Right kidney (tissue), 9 donors: ENCODE data around the gene SIRPD.
"Not testable (repeated sequence)": the region's sequence is repeated elsewhere in the genome, so short reads cannot be mapped to it uniquely, and the experiment has no call there.

ENCODE experiments used
- DNase-seq: peaks from one replicate; pipeline ENCODE4 v3.0.0-alpha.2; 2016
- long read RNA-seq, 8 donors: transcript quantifications; one replicate each; lab custom pipeline, GENCODE V29; 2026

Gene SIRPD
- long read RNA-seq, donor 1 = 0 reads
- long read RNA-seq, donor 2 = 0 reads
- long read RNA-seq, donor 3 = 0 reads
- long read RNA-seq, donor 4 = 0 reads
- long read RNA-seq, donor 5 = 0 reads
- long read RNA-seq, donor 6 = 0 reads
- long read RNA-seq, donor 7 = 0 reads
- long read RNA-seq, donor 8 = 0 reads

DNA sequence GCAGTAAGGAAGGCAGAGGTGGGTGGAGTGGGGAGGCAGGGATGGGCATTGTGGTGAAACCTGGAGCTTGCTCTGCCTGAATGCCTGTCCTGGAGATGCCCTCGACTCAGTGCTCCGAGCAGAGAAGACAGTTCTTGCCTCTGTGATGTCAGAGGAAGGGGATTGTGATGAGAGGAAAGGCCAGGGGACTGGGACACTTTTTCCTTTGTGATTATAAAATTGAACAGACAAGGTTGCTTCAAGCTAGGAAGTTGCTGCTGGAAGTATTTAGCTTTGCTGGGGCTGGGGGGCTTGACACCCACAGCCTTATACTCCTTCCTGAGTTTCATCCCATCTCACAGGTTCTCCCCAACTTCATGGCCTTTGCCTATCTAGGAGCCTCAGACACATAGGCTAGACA, at the start of gene SIRPD:
Gene SIRPD, minus strand, starts transcription at position 101 of the 400 bp plus-strand sequence. Its CDS starts 52 bp downstream, at position 49.
- DNase-seq = no peak

DNA sequence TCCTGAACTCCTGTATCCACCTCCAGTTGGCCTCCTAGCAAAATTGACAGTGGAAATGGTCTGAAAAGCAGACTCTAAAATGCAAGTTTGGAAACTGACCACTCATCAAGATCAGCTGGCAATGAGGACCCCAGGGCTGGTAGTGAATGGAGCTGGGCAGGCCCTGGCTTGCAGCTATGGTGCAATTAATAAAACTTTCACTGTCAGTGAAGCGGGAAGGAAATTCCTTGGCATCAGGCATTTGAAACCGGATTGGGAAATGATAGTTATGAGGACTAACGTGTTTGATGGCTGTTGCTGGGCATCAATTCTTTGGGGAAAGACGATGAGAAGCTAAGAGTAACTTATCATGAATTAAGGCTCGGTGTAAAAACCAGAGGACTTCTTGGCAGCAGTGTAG, 43.2 kb upstream of the SIRPD start:
- DNase-seq = no peak

DNA sequence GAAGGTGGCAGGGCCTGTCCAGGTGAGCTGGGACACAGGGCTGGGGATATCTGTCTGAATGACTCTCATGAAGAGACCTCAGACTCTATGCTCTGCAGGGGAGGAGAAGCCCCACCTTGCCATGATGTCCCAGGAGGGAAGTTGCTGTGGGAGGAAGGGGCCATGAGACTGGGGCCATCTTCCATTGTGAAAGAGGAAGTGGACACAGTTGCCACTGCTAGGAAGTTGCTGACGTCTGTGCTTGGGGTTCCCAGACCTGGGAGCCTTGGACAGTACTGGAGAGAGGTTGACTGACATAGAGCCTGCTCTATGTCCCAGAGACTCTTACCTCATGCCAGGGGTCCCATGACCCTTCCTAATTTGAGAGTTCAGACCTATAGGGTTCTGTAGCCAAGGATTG, 37.8 kb upstream of the SIRPD start:
- DNase-seq = no peak

DNA sequence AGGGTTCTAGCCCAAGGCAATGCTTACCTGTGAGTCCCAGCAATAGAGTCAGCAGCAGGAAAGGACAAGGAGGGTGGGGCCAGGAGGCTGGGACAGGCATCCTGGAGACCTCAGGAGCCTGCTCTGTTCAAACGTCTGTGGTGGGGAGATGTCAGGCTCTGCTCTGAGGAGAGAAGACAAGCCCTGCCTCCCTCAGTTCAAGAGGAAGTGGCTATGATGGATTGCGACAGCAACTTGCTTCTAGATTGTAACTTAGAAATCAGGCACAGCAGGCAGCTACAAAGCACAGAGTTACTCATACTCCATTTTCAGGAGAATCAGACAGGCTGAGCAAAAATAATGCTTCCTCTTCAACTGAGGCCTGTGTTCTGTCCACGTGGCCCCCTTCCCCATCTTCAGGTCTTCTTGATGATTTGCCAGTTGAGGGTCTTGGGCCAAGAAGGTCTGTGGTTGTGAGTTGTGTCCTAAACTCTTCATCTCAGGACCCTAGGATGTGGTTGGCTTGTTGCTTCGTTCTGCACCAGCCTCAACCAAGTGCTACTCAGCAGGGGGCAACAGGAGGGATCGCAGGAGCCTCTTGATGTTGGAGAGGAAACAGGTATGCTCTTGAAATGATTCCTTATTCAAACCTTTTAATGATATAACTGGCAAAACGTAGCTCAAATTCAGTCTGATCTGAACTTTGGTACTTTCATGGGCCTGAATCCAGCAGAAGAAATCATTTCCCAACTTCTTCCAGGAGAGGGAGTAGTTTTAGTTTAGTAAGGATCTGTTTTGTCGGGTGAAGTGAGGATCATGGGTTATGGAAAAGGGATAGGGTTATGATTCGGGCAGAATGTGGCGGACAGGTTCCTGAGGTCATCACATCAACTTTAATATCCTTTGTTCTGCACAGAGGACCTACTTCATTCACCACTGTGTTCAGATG, 31.3 kb upstream of the SIRPD start:
- DNase-seq = no peak

DNA sequence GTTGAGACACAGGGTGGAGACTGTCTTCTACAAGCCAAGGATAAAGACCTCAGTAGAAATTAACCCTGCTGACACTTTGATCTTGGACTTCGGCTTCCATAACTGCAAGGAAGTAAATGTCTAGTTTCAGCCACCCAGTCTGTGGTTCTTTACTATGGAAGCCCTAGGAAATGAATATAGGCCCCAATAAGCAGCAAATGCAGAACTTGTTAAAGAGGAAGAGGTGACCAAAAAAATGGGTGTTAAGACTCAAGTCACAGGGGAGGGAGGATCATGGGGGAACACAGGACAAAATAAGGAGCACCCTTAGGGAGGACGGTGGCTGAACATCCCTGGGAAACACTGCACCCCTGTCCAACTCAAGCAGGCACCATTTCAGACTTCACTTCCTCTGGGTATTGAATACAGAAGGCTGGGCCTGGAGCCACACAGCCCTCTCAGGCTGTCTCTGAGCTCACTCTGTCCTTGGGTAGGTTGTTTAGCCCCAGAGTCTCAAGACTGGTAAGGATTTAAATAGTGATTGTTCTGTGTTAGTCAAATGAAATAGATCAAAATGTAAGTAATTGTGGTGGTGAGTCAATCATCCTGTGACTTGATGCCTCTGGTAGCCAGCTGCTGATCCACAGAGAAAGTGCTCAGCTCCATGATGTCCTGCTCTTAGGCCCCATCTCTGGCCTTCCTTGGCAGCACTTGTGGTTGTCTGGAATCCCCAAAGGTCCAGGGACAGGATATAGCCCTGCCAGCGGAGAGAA, 30.5 kb upstream of the SIRPD start:
- DNase-seq = no peak

DNA sequence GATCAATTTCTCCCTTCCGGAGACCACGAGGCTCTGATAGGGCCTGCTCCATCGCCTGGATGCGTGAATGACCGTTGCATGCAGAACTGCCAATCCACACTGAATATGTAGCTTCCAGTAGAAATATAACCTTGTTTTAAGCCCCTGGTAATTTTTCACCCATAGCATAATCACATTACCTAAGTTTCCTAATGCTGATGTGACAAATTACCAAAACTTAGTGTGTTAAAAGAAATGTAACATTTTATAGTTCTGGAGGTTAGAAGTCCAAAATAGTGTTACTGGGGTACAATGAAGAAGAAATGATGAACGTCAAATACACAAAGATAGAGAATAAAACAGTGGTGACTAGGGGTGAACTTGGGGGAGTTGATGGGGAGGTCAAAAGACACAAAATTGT, 22.0 kb upstream of the SIRPD start:
- no peak for DNase-seq

DNA sequence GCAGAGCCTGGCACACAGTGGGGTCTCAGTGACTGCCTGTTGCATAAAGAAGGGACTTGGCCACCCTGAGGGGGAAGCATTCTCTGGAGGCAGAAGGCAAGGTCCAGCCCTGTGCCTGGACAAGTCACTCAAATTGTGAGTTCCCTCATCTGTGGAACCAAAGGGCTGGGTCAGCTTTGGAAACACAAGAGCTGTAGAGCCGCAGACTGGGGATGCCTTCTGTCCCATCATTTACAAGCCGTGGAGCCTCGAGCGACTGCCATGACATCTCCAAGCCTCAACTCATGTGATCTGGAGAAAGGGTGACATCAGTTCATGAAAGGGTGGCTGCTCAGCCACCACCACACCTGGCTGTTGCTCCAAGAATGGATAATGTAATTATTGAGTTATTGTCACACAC, 20.4 kb upstream of the SIRPD start:
- DNase-seq = no peak

DNA sequence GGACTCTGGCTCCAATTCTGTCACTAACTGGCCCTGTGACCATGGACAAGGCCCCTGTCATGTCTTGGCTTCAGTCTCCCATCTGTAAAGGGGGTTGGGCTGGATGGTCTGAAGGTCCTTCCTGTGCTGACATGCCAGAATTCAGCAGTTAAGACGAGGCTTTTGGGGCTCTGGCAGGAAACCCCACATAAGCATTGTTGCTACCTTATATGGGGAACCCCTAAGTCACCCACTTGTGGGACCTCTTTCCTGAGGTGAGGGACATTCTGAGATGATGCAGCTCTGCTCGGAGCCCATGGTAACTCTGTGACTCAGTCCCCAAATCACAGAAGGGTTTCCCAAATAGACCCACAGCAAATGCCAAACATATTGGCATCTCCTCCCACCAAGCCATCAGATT, 19.8 kb upstream of the SIRPD start:
- DNase-seq = not testable (repeated sequence)

DNA sequence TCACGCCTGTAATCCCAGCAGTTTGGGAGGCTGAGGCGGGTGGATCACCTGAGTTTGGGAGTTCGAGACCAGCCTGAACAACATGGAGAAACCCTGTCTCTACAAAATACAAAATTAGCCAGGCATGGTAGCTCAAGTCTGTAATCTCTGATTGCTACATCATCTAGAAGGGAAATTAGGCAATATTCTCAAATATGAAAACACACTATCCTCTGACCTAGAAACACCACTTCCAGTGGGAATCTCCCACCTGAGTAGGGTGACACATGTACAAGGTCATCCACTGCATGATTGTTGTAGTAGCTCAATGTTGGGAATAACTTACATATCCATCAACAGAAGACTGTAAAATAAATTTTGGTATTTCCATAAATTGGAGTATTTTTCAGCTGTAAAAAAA, 19.1 kb upstream of the SIRPD start:
- DNase-seq = no peak

DNA sequence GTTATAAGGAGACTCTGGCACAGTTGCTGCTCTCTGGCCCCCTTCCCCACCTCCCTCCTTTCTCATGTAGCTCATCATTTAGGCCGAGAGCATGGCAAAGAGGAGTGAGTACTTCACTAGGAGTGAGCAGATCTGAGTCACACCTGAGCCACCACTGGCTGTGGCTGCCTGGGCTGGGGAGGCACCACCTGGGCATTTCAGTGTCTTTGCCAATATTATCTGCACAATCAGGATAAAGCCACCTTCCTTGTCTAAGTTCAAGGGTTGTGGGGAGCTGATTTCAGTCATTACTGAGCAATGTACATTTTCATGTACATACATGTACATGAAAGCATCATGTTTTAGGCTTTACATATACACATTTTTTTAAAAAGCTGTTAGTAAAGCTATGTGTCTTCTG, 18.5 kb upstream of the SIRPD start:
- not testable (repeated sequence) for DNase-seq

DNA sequence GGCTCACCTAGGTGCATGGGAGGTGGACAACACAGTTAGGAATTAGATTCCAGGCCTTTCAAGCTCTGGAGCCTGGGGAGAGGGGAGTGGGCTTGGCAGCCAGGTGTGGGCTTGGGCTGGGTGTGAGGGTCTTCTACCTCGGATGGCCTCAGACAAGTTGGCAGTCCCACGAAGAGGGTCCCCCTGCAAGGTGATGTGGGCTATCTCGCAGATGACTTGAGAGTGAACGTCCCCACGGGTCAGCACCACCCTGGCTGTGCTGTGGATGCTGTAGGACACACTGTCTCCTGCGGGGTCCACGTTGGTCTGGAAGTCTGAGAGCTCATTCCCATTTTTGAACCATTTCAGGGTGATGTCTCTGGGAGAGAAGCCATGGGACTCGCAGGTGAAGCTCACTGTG, 14.1 kb upstream of the SIRPD start:
- DNase-seq = not testable (repeated sequence)

DNA sequence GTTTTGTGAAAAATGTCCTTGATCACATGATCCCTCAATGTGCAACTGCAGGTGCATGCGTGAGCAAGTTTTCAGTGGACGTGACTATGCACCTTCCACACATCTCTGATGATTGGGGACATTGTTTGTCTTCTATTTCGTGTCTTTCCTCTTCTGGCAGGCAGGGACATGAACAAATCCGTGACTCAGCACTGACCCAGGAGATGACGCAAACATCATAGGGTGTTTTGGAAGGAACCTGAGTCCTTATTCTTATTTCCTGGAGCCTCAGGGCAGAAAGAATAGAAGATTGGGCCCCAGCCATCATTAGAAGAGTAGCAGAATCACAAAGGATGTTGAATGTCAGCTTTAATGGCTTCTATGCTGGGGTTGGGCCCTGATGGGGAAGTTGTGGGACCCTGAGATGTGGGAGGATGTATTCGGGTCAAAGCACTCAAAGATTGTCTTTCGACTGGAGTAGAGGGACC, 11.9 kb upstream of the SIRPD start:
- DNase-seq = no peak

DNA sequence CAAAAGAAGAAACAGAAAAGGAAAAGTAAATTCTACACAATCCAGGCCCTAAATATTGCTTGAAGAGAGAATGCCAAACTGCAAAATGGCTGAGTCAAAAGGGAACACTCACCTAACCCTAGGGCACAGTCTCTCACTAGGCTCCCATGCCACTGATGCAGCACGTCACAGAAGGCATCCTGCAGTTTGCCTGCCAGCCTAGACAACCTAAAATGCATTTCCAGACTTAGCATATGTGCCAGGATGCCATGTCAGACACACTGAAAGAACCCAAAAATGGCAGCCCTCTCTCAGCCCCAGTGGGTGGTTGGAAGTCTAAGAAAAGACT, 10.6 kb upstream of the SIRPD start:
- DNase-seq = no peak

DNA sequence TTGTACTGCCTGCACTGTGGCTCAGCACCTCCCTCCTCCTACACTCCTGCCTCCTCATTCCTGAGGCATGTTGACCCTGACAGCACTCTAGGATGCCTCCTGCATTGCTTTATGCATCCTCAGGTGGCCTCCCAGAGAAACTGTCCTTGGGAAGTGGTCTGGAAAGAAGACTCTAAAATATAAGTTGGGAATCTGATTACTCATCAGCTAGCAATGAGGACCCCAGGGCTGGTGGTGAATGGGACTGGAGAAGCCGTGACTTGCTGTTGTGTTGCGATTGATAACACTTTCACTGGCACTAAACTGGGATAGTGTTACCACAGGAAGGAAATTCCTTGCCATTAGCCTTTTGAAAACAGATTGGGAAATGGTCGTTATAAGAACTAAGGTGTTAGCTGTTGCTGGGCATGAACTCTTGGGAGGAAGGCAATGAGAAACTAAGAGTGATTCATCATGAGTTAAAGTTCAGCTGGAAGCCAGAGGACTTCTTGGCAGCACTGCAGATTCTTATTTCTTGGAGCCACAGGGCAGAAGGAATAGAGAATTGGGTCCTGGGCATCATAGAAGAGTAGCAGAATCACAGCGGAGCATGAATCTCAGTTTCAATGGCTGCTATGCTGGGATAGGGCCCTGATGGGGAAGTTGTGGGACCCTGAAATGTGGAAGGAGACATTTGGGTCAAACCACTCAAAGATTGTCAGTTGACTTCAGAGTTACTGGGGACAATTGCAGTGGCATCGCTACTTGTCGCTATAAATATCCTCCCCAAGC, 10.1 kb upstream of the SIRPD start:
- DNase-seq = no peak

DNA sequence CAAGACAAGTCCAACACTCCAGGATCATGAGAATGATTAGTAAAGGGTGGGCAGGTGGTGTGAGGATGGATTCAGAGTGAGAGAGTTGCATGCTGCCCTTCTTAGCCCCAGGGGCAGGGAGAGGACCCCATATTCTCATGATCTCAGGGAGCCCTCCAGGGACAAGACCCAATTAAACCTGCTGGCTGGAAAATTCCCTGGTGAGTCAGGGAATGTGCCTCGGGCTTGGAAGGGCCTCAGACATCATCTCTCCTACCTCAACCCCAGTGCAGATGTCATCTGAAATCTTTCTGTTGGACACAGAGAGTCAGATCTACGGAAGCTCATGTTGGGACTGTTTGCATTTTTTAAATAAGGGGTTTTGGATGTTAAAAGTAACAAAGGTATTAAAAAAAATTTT, 9.2 kb upstream of the SIRPD start:
- DNase-seq = no peak

DNA sequence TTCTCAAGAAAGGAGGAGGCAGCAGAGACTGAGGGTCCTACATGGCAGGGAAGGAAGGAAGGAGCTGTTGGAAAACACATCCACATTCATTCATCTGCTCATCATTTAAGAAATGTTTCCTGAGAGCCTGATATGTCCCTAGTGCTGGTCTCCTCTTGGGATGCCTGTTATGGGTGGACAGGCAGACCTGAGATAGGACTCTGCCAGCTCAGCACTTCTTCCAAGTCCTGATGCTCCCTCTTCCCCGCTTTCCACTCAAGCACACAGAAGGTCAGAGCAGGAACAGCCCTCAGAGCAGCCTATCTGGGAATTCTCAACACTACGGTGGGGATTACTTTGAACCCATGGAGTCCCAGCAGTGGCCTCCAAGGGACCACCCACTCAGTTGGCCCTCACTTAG, 8.0 kb upstream of the SIRPD start:
- no peak for DNase-seq

DNA sequence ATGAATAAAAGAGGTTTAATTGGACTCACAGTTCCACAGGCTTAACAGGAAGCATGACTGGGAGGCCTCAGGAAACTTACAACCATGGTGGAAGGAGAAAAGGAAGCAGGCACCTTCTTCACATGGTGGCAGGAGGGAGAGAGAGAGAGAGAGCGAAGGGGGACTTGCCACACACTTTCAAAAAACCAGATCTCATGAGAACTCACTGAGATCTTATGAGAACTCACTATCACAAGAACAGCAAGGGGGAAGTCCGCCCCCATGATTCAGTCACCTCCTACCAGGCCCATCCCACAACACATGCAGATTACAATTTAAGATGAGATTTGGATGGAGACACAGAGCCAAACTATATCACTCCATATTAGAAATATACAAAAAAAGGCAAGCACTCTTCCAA, 6.1 kb upstream of the SIRPD start:
- no peak for DNase-seq

DNA sequence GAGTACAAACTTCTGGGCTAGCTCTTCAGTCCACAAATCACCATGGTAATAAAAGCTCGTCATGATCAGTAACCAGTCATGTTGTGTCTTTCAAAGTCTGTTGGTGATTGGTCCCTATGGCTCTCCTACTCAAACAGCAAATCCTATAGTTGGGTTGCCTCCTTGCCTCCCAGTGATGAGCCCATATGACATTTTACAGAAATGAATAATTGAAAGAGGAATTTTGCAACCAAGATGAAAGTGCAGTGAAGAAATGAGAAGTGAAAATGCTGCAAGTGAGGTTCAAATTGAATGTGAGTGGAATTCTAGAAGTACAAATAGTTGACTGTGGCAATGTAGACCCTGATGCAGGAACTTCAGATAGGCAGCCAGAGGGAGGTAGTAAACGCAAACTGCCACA, 5.1 kb upstream of the SIRPD start:
- DNase-seq = no peak

DNA sequence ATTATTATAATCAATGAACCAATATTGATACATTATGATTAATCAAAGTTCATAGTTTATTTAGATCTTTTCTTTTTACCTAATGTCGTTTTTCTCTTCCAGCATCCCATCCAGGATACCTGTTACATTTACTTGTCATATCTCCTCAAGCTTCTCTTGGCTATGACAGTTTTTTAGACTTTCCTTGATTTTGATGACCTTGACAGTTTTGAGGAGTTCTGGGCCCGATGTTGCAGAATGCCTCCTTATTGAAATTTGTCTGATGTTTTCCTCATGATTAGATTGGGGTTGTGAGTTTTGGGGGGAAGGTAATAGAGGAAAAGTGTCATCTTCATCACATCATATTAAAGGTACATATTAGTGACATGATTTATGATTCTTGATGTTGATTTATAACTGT, 3.8 kb upstream of the SIRPD start:
- DNase-seq = no peak

DNA sequence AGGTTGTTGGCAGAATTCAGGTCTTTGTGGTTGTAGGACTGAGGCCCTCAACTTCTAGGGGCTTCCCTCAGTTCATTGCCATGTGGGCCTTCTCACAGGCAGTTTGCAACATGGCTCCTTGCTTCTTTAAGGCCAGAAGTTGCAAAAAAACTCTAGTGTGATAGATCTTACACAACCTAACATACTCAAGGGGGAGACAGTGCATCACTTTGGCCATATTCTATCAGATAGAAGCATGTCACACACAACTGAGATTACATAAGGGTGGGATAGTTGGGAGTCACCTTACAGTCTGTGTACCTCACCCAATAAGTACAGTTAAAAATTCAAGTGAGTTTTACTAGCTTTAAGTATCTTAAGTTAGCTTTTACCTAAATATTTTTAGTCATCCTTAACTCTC, 1.6 kb downstream of the SIRPD start:
- DNase-seq = no peak

DNA sequence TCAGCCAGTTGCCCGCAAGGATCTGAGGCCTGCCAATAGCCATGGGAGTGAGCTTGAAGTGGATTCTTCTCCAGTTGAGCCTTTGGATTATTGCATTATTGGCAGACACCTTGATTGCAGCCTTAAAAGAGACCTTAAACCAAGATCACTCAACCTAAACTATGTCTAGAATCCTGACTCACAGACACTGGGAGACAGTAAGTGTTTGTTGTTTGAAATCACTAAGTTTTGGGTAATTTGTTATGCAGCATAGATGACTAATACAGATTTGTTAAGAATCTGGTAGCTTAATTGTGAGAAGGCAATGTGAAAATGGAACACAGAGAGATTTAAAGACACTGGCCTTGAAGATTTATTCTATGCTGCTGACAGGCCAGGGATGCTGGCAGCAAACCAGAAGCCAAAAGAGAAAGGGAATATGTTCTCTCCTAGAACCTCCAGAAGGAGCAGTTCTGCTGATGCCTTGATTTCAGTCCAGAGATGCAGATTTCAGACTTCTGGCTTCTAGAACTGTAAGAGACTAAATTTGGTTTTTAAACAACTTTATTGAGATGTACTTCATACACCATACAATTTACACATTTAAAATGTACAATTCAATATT, 17.6 kb downstream of the SIRPD start:
- no peak for DNase-seq

DNA sequence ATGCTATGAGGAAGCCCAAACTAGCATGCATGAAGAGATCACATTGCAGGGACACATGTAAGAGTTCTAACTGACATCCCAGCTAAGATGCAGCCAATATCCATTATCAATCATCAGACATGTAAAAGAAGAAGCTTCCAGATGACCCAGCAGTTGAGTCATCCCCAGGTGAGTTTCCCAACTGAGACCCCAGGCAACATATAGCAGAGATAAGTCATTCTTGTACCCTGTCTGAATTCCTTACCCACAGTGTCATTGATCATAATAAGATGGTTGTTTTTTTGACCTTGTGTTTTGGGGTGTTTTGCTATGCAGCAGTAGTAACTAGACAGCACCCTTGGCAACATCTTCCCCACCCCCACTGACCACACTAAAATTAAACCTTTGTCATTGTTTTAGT, 18.9 kb downstream of the SIRPD start:
- no peak for DNase-seq
